ENCODE data around the gene NR1D2.

The NR1D2 gene

GRCh38 chr3:23921052-23921511, 24.0 kb upstream of the NR1D2 start:
- H3K23ac ChIP-seq (ENCODE audit: low read length in 2 of 2) = no peak overlapping the region
- no peak overlapping the region for H4K8ac ChIP-seq (ENCODE audit: low read length)
- no peak overlapping the region for H3K4me2 ChIP-seq (ENCODE audit: low read length, poor library complexity, severe bottlenecking)
- WGBS = 84% methylated on average over 2 of the region's 3 CpGs
- H4K91ac ChIP-seq (ENCODE audit: low read length) = no peak overlapping the region
- H3K4me3 ChIP-seq (ENCODE audit: insufficient read depth in 1 of 2, low read depth in 1 of 2, low read length in 2 of 2) = no peak overlapping the region
- H2BK15ac ChIP-seq (ENCODE audit: low read depth, poor library complexity, severe bottlenecking) = no peak overlapping the region
- H3K79me1 ChIP-seq (replicated peaks; ENCODE audit: low read length, poor library complexity, severe bottlenecking) = peaks cover 6% of the 10 kb centered on the region
- H3K4me1 ChIP-seq (ENCODE audit: control insufficient read depth, insufficient read depth, low read depth, low read length) = peaks cover 6% of the 10 kb centered on the region
- no peaks in the 10 kb centered on the region for H3K9me3 ChIP-seq (ENCODE audit: control insufficient read depth, low read length)
- H3K14ac ChIP-seq (ENCODE audit: low read length in 2 of 2) = no peak overlapping the region
- no peaks in the 10 kb centered on the region for H3K27me3 ChIP-seq (ENCODE audit: control insufficient read depth in 1 of 2, insufficient read depth in 1 of 2, low read length in 2 of 2)
- no peak overlapping the region for H2BK12ac ChIP-seq (ENCODE audit: low read length in 2 of 2)
- no peak for DNase-seq
- H2BK120ac ChIP-seq (ENCODE audit: low read depth, low read length) = no peak overlapping the region
- H2AFZ ChIP-seq (ENCODE audit: low read depth, low read length) = no peak overlapping the region
- H3K36me3 ChIP-seq (ENCODE audit: control insufficient read depth in 1 of 2, insufficient read depth in 2 of 2, low read depth in 1 of 2, low read length in 2 of 2) = peaks cover 5 to 37% of the 10 kb centered on the region in 2 experiments
- no peak overlapping the region for H2AK5ac ChIP-seq (ENCODE audit: low read length, severe bottlenecking)
- H3K4ac ChIP-seq (ENCODE audit: low read depth in 1 of 2, low read length in 2 of 2) = no peak overlapping the region
- H3K27ac ChIP-seq (ENCODE audit: low read length, poor library complexity, severe bottlenecking) = no peak overlapping the region
- no peak overlapping the region for H3K18ac ChIP-seq (ENCODE audit: low read depth in 1 of 2, low read length in 2 of 2)
- H3K9ac ChIP-seq (ENCODE audit: low read length) = no peak overlapping the region
- no peak overlapping the region for H2BK5ac ChIP-seq (ENCODE audit: low read depth, low read length, poor library complexity, severe bottlenecking)

GRCh38 chr3:23923786-23924185, 21.3 kb upstream of the NR1D2 start:
- H4K8ac ChIP-seq (ENCODE audit: low read length) = no peak overlapping the region
- no peak overlapping the region for H2BK12ac ChIP-seq (ENCODE audit: low read length in 2 of 2)
- peaks cover 5 to 28% of the 10 kb centered on the region in 2 experiments for H3K36me3 ChIP-seq (ENCODE audit: control insufficient read depth in 1 of 2, insufficient read depth in 2 of 2, low read depth in 1 of 2, low read length in 2 of 2)
- H3K23ac ChIP-seq (ENCODE audit: low read length in 2 of 2) = no peak overlapping the region
- no peaks in the 10 kb centered on the region for H3K9me3 ChIP-seq (ENCODE audit: control insufficient read depth, low read length)
- H3K4me2 ChIP-seq (ENCODE audit: low read length, poor library complexity, severe bottlenecking) = no peak overlapping the region
- no peak overlapping the region for H2BK15ac ChIP-seq (ENCODE audit: low read depth, poor library complexity, severe bottlenecking)
- DNase-seq = no peak
- no peak overlapping the region for H3K9ac ChIP-seq (ENCODE audit: low read length)
- H3K18ac ChIP-seq (ENCODE audit: low read depth in 1 of 2, low read length in 2 of 2) = no peak overlapping the region
- H2BK5ac ChIP-seq (ENCODE audit: low read depth, low read length, poor library complexity, severe bottlenecking) = no peak overlapping the region
- peak overlapping the region; percentile 42 for H3K27ac ChIP-seq (ENCODE audit: low read length, poor library complexity, severe bottlenecking)
- no peak overlapping the region for H2AFZ ChIP-seq (ENCODE audit: low read depth, low read length)
- H4K91ac ChIP-seq (ENCODE audit: low read length) = no peak overlapping the region
- peaks cover 2% of the 10 kb centered on the region for H3K79me1 ChIP-seq (replicated peaks; ENCODE audit: low read length, poor library complexity, severe bottlenecking)
- H3K4me1 ChIP-seq (ENCODE audit: control insufficient read depth, insufficient read depth, low read depth, low read length) = peaks cover 11% of the 10 kb centered on the region
- H3K27me3 ChIP-seq (ENCODE audit: control insufficient read depth in 1 of 2, insufficient read depth in 1 of 2, low read length in 2 of 2) = no peaks in the 10 kb centered on the region
- no peak overlapping the region for H3K4ac ChIP-seq (ENCODE audit: low read depth in 1 of 2, low read length in 2 of 2)
- no peak overlapping the region for H2BK120ac ChIP-seq (ENCODE audit: low read depth, low read length)
- WGBS = no CpG with 5 or more reads among the region's 2 CpGs
- H3K14ac ChIP-seq (ENCODE audit: low read length in 2 of 2) = no peak overlapping the region
- H2AK5ac ChIP-seq (ENCODE audit: low read length, severe bottlenecking) = no peak overlapping the region
- H3K4me3 ChIP-seq (ENCODE audit: insufficient read depth in 1 of 2, low read depth in 1 of 2, low read length in 2 of 2) = no peak overlapping the region

- no peak overlapping the region for H3K4me3 ChIP-seq (ENCODE audit: insufficient read depth in 1 of 2, low read depth in 1 of 2, low read length in 2 of 2)
- no peak overlapping the region for H3K9ac ChIP-seq (ENCODE audit: low read length)
- DNase-seq = no peak
- no peak overlapping the region for H3K18ac ChIP-seq (ENCODE audit: low read depth in 1 of 2, low read length in 2 of 2)
- H4K91ac ChIP-seq (ENCODE audit: low read length) = no peak overlapping the region
- H3K4ac ChIP-seq (ENCODE audit: low read depth in 1 of 2, low read length in 2 of 2) = no peak overlapping the region
- no peak overlapping the region for H3K27ac ChIP-seq (ENCODE audit: low read length, poor library complexity, severe bottlenecking)
- no peak overlapping the region for H2AFZ ChIP-seq (ENCODE audit: low read depth, low read length)
- no peak overlapping the region for H3K23ac ChIP-seq (ENCODE audit: low read length in 2 of 2)
- H3K14ac ChIP-seq (ENCODE audit: low read length in 2 of 2) = no peak overlapping the region
- H2BK15ac ChIP-seq (ENCODE audit: low read depth, poor library complexity, severe bottlenecking) = no peak overlapping the region
- WGBS = 93% methylated on average over 6 of the region's 7 CpGs
- no peak overlapping the region for H2BK12ac ChIP-seq (ENCODE audit: low read length in 2 of 2)
- H4K8ac ChIP-seq (ENCODE audit: low read length) = no peak overlapping the region
- H3K9me3 ChIP-seq (ENCODE audit: control insufficient read depth, low read length) = no peaks in the 10 kb centered on the region
- no peak overlapping the region for H2BK5ac ChIP-seq (ENCODE audit: low read depth, low read length, poor library complexity, severe bottlenecking)
- peaks cover 4 to 5% of the 10 kb centered on the region in 2 experiments for H3K36me3 ChIP-seq (ENCODE audit: control insufficient read depth in 1 of 2, insufficient read depth in 2 of 2, low read depth in 1 of 2, low read length in 2 of 2)
- H2BK120ac ChIP-seq (ENCODE audit: low read depth, low read length) = no peak overlapping the region
- no peak overlapping the region for H2AK5ac ChIP-seq (ENCODE audit: low read length, severe bottlenecking)
- no peaks in the 10 kb centered on the region for H3K79me1 ChIP-seq (replicated peaks; ENCODE audit: low read length, poor library complexity, severe bottlenecking)
- H3K27me3 ChIP-seq (ENCODE audit: control insufficient read depth in 1 of 2, insufficient read depth in 1 of 2, low read length in 2 of 2) = peaks cover 0 to 1% of the 10 kb centered on the region in 2 experiments
- H3K4me2 ChIP-seq (ENCODE audit: low read length, poor library complexity, severe bottlenecking) = no peak overlapping the region
- peaks cover 11% of the 10 kb centered on the region for H3K4me1 ChIP-seq (ENCODE audit: control insufficient read depth, insufficient read depth, low read depth, low read length)
Measured at GRCh38 chr3:23926246-23926645, 18.8 kb upstream of the NR1D2 start.

GRCh38 chr3:23926736-23927135, 18.4 kb upstream of the NR1D2 start:
- Histone ChIP-seq H2AK5ac (ENCODE audit: low read length, severe bottlenecking) (no peak overlapping the region), H3K18ac (ENCODE audit: low read depth in 1 of 2, low read length in 2 of 2) (no peak overlapping the region), H3K4me3 (ENCODE audit: insufficient read depth in 1 of 2, low read depth in 1 of 2, low read length in 2 of 2) (no peak overlapping the region), H3K27ac (ENCODE audit: low read length, poor library complexity, severe bottlenecking) (no peak overlapping the region), H2BK12ac (ENCODE audit: low read length in 2 of 2) (no peak overlapping the region), H3K36me3 (ENCODE audit: control insufficient read depth in 1 of 2, insufficient read depth in 2 of 2, low read depth in 1 of 2, low read length in 2 of 2) (peaks cover 3% of the 10 kb centered on the region in 2 experiments), H3K4me1 (ENCODE audit: control insufficient read depth, insufficient read depth, low read depth, low read length) (peaks cover 11% of the 10 kb centered on the region), H2AFZ (ENCODE audit: low read depth, low read length) (no peak overlapping the region), H2BK5ac (ENCODE audit: low read depth, low read length, poor library complexity, severe bottlenecking) (no peak overlapping the region), H3K4me2 (ENCODE audit: low read length, poor library complexity, severe bottlenecking) (no peak overlapping the region), H2BK120ac (ENCODE audit: low read depth, low read length) (no peak overlapping the region), H3K27me3 (ENCODE audit: control insufficient read depth in 1 of 2, insufficient read depth in 1 of 2, low read length in 2 of 2) (peaks cover 0 to 5% of the 10 kb centered on the region in 2 experiments), H4K8ac (ENCODE audit: low read length) (no peak overlapping the region), H3K9me3 (ENCODE audit: control insufficient read depth, low read length) (no peaks in the 10 kb centered on the region), H3K9ac (ENCODE audit: low read length) (no peak overlapping the region), H3K4ac (ENCODE audit: low read depth in 1 of 2, low read length in 2 of 2) (no peak overlapping the region), H2BK15ac (ENCODE audit: low read depth, poor library complexity, severe bottlenecking) (no peak overlapping the region), H3K23ac (ENCODE audit: low read length in 2 of 2) (no peak overlapping the region), H3K79me1 (replicated peaks; ENCODE audit: low read length, poor library complexity, severe bottlenecking) (no peaks in the 10 kb centered on the region), H4K91ac (ENCODE audit: low read length) (no peak overlapping the region), H3K14ac (ENCODE audit: low read length in 2 of 2) (no peak overlapping the region)
- no peak for DNase-seq
- WGBS = 75% methylated on average over 2 of the region's 3 CpGs

All from mesenchymal stem cell (in vitro differentiated cells and primary cell).